DMS153 treated with DMSO at 0.1 percent for 48 hours (cell line): ENCODE results near the gene ELMO2.

Experiments
- DNase-seq: peaks from one replicate; lab custom pipeline; 2025; ENCODE audit not compliant: unreplicated experiment; lab: John Stamatoyannopoulos, UW

Gene ELMO2

GRCh38 chr20:46368902-46369268 is 37.5 kb downstream of the ELMO2 start:
- no peak for DNase-seq

- DNase-seq: no peak
Observed at GRCh38 chr20:46367967-46368901, 38.2 kb downstream of the ELMO2 start.

GRCh38 chr20:46367234-46367633 is 39.2 kb downstream of the ELMO2 start:
- no peak for DNase-seq

- no peak for DNase-seq
Observed at GRCh38 chr20:46366826-46367225, 39.6 kb downstream of the ELMO2 start.

GRCh38 chr20:46365487-46366220 is 40.8 kb downstream of the ELMO2 start:
- DNase-seq: no peak

GRCh38 chr20:46364670-46365486 is 41.5 kb downstream of the ELMO2 start:
- DNase-seq: no peak

- peak; percentile 25 for DNase-seq
Observed at GRCh38 chr20:46363874-46364669, 42.3 kb downstream of the ELMO2 start.

- DNase-seq: no peak
Observed at GRCh38 chr20:46362921-46363867, 43.2 kb downstream of the ELMO2 start.

GRCh38 chr20:46361811-46362210 is 44.6 kb downstream of the ELMO2 start:
- no peak for DNase-seq

GRCh38 chr20:46361381-46361780 is 45.0 kb downstream of the ELMO2 start:
- no peak for DNase-seq

GRCh38 chr20:46359233-46359751 is 47.1 kb downstream of the ELMO2 start:
- DNase-seq: no peak

GRCh38 chr20:46358346-46359058 is 47.9 kb downstream of the ELMO2 start:
- DNase-seq: no peak

GRCh38 chr20:46357030-46357514 is 49.3 kb downstream of the ELMO2 start:
- no peak for DNase-seq

GRCh38 chr20:46356195-46357029 is 50.0 kb downstream of the ELMO2 start:
- DNase-seq: no peak

- no peak for DNase-seq
Observed at GRCh38 chr20:46355778-46356177, 50.6 kb downstream of the ELMO2 start.

- DNase-seq: no peak
Observed at GRCh38 chr20:46354920-46355654, 51.3 kb downstream of the ELMO2 start.

GRCh38 chr20:46354207-46354555 is 52.2 kb downstream of the ELMO2 start:
- no peak for DNase-seq
